Sigmoid colon (tissue), 4 donors: ENCODE measurements around the gene CGB1.

Experiments
- EP300 ChIP-seq, 4 donors: sonication (generic); formaldehyde crosslinking; IDR thresholded peaks; one replicate each; pipeline ENCODE4 v1.6.1; 2017; ENCODE audit warnings: antibody characterized with exemption in 4 of 4
- POLR2A ChIP-seq, 2 donors: fragments of 450-650 bp; IDR thresholded peaks; one replicate each; pipeline ENCODE4 v1.6.1; 2016; ENCODE audit warnings: antibody characterized with exemption in 2 of 2, mild to moderate bottlenecking in 2 of 2, moderate library complexity in 2 of 2
- POLR2AphosphoS5 ChIP-seq, 4 donors: sonication (generic); formaldehyde crosslinking; IDR thresholded peaks; one replicate each; pipeline ENCODE4 v1.6.1; 2017; ENCODE audit warnings: antibody characterized with exemption in 4 of 4
- TF ChIP-seq, protein P1 (sequence below), 4 experiments: fragments of 450-650 bp in 3 of 4; fragments of 200-600 bp in 1 of 4; IDR thresholded peaks; one replicate each; pipeline ENCODE4 v1.5.1; 2016 to 2019; ENCODE audit warnings: antibody characterized with exemption in 4 of 4, mild to moderate bottlenecking in 3 of 4, moderate library complexity in 2 of 4

DNA sequence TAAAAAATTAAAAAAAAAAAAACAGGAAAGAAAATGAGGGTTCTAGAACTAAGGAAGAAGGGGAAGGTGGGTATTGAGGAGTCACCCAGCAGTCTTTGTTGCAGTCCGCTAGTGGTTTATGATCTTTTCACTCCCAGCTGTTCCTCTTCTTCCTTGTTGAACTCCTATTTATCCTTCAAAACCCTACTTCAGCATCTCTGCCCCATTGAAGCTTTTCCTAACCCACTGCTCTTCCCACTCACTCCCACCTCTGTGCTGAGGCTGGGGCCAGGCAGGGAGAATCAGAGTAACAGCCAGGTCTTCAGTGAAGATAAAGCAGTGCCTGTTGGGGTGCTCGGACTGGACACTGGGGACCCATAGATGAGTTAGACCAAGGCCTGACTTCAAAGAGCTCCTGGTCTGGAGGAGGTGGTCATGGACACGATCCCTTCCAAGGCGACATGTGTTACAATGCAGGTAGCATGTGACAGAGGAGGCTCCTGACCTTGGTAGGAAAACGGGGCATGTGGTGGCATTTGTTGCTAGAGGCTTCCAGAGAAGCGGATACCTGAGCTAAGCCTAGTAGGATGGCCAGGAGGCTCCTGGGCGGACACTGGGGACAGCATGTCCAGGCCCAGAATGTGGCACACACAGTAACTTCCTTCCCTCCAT is 31.6 kb downstream of the CGB1 start:
- TF ChIP-seq, protein P1, sequence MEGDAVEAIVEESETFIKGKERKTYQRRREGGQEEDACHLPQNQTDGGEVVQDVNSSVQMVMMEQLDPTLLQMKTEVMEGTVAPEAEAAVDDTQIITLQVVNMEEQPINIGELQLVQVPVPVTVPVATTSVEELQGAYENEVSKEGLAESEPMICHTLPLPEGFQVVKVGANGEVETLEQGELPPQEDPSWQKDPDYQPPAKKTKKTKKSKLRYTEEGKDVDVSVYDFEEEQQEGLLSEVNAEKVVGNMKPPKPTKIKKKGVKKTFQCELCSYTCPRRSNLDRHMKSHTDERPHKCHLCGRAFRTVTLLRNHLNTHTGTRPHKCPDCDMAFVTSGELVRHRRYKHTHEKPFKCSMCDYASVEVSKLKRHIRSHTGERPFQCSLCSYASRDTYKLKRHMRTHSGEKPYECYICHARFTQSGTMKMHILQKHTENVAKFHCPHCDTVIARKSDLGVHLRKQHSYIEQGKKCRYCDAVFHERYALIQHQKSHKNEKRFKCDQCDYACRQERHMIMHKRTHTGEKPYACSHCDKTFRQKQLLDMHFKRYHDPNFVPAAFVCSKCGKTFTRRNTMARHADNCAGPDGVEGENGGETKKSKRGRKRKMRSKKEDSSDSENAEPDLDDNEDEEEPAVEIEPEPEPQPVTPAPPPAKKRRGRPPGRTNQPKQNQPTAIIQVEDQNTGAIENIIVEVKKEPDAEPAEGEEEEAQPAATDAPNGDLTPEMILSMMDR (IDR thresholded peaks at IDR 0.05), result no peak
- TF ChIP-seq POLR2AphosphoS5 (IDR thresholded peaks at IDR 0.05), result no peak
- no peak for TF ChIP-seq POLR2A (IDR thresholded peaks at IDR 0.05)
- TF ChIP-seq EP300 (IDR thresholded peaks at IDR 0.05), result no peak
